ENCODE data around the gene ZDHHC17.

Gene ZDHHC17

GRCh38 chr12:76874491-76875190, 110.7 kb downstream of the ZDHHC17 start:
- no peak overlapping the region for H3K4me3 ChIP-seq (ENCODE audit: low read depth, low read length)
- TF ChIP-seq, protein P1, sequence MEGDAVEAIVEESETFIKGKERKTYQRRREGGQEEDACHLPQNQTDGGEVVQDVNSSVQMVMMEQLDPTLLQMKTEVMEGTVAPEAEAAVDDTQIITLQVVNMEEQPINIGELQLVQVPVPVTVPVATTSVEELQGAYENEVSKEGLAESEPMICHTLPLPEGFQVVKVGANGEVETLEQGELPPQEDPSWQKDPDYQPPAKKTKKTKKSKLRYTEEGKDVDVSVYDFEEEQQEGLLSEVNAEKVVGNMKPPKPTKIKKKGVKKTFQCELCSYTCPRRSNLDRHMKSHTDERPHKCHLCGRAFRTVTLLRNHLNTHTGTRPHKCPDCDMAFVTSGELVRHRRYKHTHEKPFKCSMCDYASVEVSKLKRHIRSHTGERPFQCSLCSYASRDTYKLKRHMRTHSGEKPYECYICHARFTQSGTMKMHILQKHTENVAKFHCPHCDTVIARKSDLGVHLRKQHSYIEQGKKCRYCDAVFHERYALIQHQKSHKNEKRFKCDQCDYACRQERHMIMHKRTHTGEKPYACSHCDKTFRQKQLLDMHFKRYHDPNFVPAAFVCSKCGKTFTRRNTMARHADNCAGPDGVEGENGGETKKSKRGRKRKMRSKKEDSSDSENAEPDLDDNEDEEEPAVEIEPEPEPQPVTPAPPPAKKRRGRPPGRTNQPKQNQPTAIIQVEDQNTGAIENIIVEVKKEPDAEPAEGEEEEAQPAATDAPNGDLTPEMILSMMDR (IDR thresholded peaks at IDR 0.05; ENCODE audit: low read depth, low read length, missing control alignments), result no peak

DNA sequence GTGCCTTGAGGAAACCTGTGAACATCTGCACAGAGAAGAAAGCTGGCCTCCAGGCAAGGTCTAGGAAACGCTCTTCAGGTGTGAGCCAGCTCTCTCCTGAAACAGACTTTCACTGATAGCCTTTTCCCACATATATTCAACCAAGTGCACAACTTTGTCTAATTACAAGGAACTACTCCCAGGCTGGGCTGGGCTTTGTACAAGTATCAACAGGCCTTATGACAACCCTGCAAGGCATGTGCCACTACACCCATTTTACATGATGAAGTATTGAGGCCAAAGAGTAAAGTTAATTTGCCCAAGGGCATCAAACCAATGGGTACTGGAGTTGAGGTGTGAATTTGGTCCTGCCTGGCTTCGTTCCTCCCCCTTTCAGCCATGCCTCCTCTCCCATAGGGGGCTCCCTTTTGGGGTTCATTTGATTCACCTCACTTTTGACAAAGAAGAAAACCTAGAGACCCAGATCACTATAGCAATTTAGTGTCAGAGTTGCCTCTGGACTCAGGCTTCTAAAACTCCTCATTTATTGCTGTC, 112.8 kb downstream of the ZDHHC17 start:
- TF ChIP-seq, protein P1 (IDR thresholded peaks at IDR 0.05; ENCODE audit: low read depth, low read length, missing control alignments), result no peak
- H3K4me3 ChIP-seq (ENCODE audit: low read depth, low read length), result no peak overlapping the region
- DNase-seq (ENCODE audit: low read depth), result no peak

More at GRCh38 chr12:76874491-76875190, 110.7 kb downstream of the ZDHHC17 start:
- no peak for DNase-seq (ENCODE audit: low read depth)

DNA sequence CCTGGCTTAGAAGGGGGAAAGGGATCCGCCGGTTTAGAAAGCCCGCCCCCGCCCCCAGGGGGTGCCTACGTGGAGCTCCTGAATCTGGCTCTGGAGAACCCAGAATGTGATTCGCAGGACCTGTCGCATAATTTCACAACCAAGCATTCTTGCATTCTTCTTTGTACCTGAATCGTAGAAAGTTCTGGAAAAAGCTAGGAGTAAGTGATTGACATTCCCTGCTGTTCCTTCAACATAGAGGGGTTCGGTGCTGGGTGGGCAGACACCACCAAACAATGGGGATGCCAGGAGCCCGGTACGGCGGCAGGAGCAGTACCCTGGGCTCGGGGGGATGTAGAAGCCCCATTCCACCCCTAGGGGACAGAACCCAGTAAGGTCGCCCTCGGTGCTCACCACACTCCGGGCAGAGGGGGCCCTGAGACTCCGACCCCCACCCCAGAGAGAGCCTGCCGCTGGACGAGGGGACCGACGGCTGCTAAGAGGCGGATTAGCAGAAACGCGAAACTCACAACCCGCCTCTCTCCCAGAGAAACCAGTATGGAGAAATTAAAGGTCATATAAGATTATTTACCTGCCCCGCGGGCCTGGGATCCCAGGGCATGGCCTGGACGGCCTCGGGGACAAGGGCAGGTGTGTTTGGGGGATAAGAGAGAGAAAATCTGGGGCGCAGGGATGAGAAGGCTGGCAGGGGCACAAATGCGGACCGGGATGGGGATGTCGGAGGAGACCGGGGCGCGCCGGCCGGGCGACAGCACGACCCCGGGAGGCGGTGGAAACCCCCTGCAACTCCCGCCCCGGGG, 114.4 kb downstream of the ZDHHC17 start:
- peak overlapping the region; percentile 71 for H3K4me3 ChIP-seq (ENCODE audit: low read depth, low read length)
- TF ChIP-seq, protein P1 (IDR thresholded peaks at IDR 0.05; ENCODE audit: low read depth, low read length, missing control alignments), result peak; percentile 32
- DNase-seq (ENCODE audit: low read depth), result no peak

DNA sequence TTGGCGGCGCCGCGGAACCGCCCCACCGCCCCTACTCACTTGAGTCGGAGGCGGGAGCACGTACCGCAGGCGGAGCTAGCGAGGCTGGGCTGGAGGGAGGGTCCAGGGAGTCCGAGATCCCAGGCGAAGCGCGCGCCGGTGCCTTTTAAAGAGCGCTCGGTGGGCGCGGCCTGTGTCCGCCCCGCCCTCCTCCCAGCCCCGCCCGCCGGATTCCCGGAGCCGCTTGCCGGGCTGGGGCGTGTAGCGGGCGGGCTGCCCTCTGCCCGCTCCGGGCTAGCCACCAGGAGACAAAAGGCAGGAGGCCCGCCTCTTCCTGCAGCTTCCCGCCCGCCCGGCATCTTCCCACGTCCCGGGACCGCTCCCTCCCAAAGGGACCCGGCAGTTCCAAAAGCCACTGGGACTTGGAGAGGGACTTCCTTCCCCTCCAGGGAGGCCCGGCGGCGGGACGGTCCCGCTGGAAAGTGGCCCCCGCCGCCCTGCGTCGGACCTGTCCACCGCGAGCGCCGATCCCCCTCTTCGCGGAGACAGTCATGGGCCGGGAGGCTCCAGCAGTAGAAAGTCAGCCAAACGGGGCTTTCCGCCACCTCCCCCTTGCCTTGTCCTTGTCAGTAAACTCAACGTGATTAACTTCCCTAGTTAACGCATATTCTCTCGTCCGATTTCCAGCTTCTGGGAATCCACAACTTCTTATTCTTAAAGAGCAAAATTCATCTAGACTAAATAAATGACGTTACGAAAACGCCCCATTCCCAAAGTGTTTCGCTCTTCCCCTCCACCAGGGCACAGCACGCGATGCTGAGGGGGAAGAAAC, 115.2 kb downstream of the ZDHHC17 start, which contains the start of gene CSRP2:
TSS of gene CSRP2 (minus strand) at position 121 of the 811 bp plus-strand sequence. CDS start 12,759 bp downstream, outside the sequence.
- TF ChIP-seq, protein P1 (IDR thresholded peaks at IDR 0.05; ENCODE audit: low read depth, low read length, missing control alignments), result no peak
- peak within 1 kb of the TSS; percentile 71 for H3K4me3 ChIP-seq (ENCODE audit: low read depth, low read length)
- DNase-seq (ENCODE audit: low read depth), result peak; percentile 7

GRCh38 chr12:76879710-76880518, 116.0 kb downstream of the ZDHHC17 start:
- H3K4me3 ChIP-seq (ENCODE audit: low read depth, low read length), result peak overlapping the region; percentile 71; the same call in 1 of the 2 replicates
- no peak for DNase-seq (ENCODE audit: low read depth)
- TF ChIP-seq, protein P1 (IDR thresholded peaks at IDR 0.05; ENCODE audit: low read depth, low read length, missing control alignments), result no peak

All from GM12864 (cell line).